ENCODE measurements around the gene OTOP3.

GRCh38 chr17:74919440-74920305 lies 16.0 kb upstream of the OTOP3 start:
- TF ChIP-seq POLR2A (IDR thresholded peaks at IDR 0.05) (no peak), CTCF (IDR thresholded peaks at IDR 0.05) (no peak)
